Measurements from ENCODE around the gene NUSAP1.

GRCh38 chr15:41292521-41292920, 40.2 kb upstream of the NUSAP1 start:
- TF ChIP-seq CTCF (IDR thresholded peaks at IDR 0.05), result no peak
- no peak for TF ChIP-seq POLR2A (IDR thresholded peaks at IDR 0.05)
